Fibroblast of skin of scalp (primary cell): Measurements from ENCODE around the gene NUDT8.

Source experiments
- DNase-seq: peaks from one replicate; pipeline ENCODE4 v3.0.0-alpha.2; 2013

The NUDT8 gene

DNA sequence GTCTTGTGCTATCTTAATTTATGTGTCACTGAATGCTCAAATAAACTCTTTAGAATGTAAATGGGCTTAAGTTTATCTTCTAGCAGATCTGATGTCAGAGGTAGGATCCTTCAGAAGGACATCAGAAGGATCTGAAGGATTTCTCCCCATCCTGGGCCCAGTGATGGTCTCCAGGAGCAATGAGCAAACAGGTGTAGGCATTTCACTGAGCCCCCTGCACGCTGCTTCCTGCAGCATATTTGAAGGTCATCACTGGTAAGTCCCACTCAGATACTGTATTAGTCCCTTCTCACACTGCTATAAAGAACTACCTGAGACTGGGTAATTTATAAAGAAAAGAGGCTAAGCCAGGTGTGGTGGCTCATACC, 41.6 kb downstream of the NUDT8 start:
- DNase-seq, result no peak

GRCh38 chr11:67586568-67587250, 43.0 kb downstream of the NUDT8 start:
- DNase-seq, result no peak

- DNase-seq, result no peak
These were observed 43.8 kb downstream of the NUDT8 start for GRCh38 chr11:67585911-67586310.

GRCh38 chr11:67584881-67585873, 44.6 kb downstream of the NUDT8 start:
- DNase-seq, result no peak

DNA sequence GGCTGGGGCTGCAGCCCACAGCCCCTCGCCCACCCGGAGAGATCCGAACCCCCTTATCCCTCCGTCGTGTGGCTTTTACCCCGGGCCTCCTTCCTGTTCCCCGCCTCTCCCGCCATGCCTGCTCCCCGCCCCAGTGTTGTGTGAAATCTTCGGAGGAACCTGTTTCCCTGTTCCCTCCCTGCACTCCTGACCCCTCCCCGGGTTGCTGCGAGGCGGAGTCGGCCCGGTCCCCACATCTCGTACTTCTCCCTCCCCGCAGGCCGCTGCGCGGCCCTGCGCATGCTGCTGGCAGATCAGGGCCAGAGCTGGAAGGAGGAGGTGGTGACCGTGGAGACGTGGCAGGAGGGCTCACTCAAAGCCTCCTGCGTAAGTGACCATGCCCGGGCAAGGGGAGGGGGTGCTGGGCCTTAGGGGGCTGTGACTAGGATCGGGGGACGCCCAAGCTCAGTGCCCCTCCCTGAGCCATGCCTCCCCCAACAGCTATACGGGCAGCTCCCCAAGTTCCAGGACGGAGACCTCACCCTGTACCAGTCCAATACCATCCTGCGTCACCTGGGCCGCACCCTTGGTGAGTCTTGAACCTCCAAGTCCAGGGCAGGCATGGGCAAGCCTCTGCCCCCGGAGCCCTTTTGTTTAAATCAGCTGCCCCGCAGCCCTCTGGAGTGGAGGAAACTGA, 45.4 kb downstream of the NUDT8 start:
- peak; percentile 48 for DNase-seq

GRCh38 chr11:67583247-67584204, 46.2 kb downstream of the NUDT8 start, which contains the start of gene GSTP1:
GSTP1 (plus strand) TSS chr11:67583812; CDS start chr11:67583844, 32 bp downstream.
- DNase-seq, result peak; percentile 94

- DNase-seq, result no peak
These were observed 47.7 kb downstream of the NUDT8 start for GRCh38 chr11:67582011-67582410.

DNA sequence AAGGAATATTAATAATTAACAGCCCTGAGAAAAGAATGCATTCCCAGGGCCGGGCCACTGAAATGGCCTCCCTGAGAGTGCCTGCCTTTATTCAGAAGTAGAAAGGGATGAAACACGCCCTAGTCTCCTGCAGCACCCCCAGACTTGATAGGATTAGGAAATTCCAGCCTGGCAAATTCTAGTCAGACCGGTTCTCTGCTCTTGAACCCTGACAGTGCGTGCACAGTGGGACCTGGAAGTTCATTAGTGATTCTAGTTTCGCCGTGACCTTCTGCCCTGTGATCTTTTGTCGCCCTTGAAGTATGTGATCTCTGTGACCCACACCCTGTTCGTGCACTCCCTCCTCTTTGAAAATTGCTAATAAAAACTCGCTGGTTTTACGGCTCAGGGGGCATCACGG, 48.3 kb downstream of the NUDT8 start:
- no peak for DNase-seq

GRCh38 chr11:67577951-67578350, 51.8 kb downstream of the NUDT8 start:
- DNase-seq, result no peak
